ENCODE data around the gene ZYX.
A peak's percentile ranks its signal among the peaks of the same experiment; 100 is the strongest.

ZYX gene

GRCh38 chr7:143363016-143363937 is 17.9 kb upstream of the ZYX start:
- DNase-seq (ENCODE audit: low read depth) = no peak

- DNase-seq (ENCODE audit: low read depth) = no peak
Observed at GRCh38 chr7:143367972-143368371, 13.2 kb upstream of the ZYX start.

GRCh38 chr7:143368387-143368786 is 12.8 kb upstream of the ZYX start:
- DNase-seq (ENCODE audit: low read depth) = no peak

GRCh38 chr7:143369678-143370651 is 11.2 kb upstream of the ZYX start:
- DNase-seq (ENCODE audit: low read depth) = no peak

- peak; percentile 52 for DNase-seq (ENCODE audit: low read depth)
Observed at GRCh38 chr7:143372070-143372469, 9.1 kb upstream of the ZYX start.

- no peak for DNase-seq (ENCODE audit: low read depth)
Observed at GRCh38 chr7:143373255-143373794, 7.8 kb upstream of the ZYX start.

GRCh38 chr7:143374561-143374960 is 6.6 kb upstream of the ZYX start:
- DNase-seq (ENCODE audit: low read depth) = no peak

GRCh38 chr7:143375298-143376034 is 5.7 kb upstream of the ZYX start:
- no peak for DNase-seq (ENCODE audit: low read depth)

GRCh38 chr7:143376396-143376795 is 4.7 kb upstream of the ZYX start:
- no peak for DNase-seq (ENCODE audit: low read depth)

- DNase-seq (ENCODE audit: low read depth) = no peak
Observed at GRCh38 chr7:143379611-143380259, 1.4 kb upstream of the ZYX start.

- DNase-seq (ENCODE audit: low read depth) = peak; percentile 84
Observed at GRCh38 chr7:143380260-143380645, 892 bp upstream of the ZYX start.

- DNase-seq (ENCODE audit: low read depth) = no peak
Observed at GRCh38 chr7:143381427-143382125, 431 bp downstream of the ZYX start.

- no peak for DNase-seq (ENCODE audit: low read depth)
Observed at GRCh38 chr7:143382126-143382790, 1.1 kb downstream of the ZYX start.

GRCh38 chr7:143382791-143383641 is 1.9 kb downstream of the ZYX start:
- no peak for DNase-seq (ENCODE audit: low read depth)

GRCh38 chr7:143383642-143383957 is 2.5 kb downstream of the ZYX start:
- no peak for DNase-seq (ENCODE audit: low read depth)

- DNase-seq (ENCODE audit: low read depth) = no peak
Observed at GRCh38 chr7:143384148-143384547, 3.0 kb downstream of the ZYX start.

- DNase-seq (ENCODE audit: low read depth) = no peak
Observed at GRCh38 chr7:143384661-143385631, 3.8 kb downstream of the ZYX start.

Measured in activated T-cell treated with anti-CD3 and anti-CD28 coated beads for 48 hours (primary cell).